Activated T-cell treated with anti-CD3 and anti-CD28 coated beads for 48 hours (primary cell): Measurements from ENCODE around the gene MSN.

ENCODE experiments used
- DNase-seq: peaks from one replicate; pipeline ENCODE4 v3.0.0-alpha.2; 2020; ENCODE audit warnings: low read depth

MSN gene

GRCh38 chrX:65674204-65674893, 6.9 kb downstream of the MSN start:
- DNase-seq: no peak

- DNase-seq: no peak
Observed at GRCh38 chrX:65677954-65678469, 10.6 kb downstream of the MSN start.

DNA sequence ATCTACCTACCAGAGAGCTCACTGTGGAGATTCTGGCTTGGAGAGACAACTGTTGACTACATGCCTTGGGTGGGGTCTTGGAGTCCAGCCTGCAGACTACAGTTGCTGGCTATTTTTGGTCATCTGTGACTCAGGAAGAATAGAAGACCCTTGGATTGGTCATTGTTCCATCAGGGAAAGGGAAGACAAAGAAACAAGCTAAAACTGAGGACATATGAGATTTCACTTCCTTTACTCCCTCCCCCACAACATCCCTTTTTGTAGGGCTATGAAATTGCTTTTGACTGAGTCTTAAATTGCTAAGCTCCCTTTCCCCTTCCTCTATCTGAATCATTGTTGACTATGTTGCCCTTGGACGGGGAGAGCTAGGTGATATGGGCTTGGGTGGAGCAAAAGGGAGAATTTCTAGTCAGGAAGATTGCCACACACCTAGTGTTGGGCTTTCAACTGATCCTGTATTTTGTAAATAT, 11.7 kb downstream of the MSN start:
- no peak for DNase-seq

GRCh38 chrX:65681810-65682209, 14.4 kb downstream of the MSN start:
- DNase-seq: no peak

GRCh38 chrX:65685112-65685511, 17.7 kb downstream of the MSN start:
- no peak for DNase-seq

DNA sequence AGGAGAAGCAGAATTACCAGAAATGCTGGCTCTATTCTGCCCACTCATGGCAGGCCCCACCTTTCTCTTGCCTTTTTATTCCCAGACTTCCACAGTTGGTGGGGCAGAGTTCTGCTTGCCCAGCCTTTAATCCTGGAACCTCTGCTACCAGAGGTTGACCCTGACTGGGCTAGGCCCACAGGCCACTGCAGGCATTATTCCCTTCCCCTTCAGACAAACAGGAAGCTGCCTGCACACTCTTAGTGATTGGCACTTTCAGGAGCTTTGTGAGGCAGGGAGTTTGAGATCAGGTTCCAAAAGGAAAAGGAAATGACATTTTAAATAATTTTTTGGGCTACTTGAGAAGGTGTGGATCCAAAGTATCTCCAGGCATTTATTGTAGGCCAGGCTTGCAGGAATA, 18.8 kb downstream of the MSN start:
- DNase-seq: no peak

GRCh38 chrX:65687367-65687766, 19.9 kb downstream of the MSN start:
- DNase-seq: no peak

DNA sequence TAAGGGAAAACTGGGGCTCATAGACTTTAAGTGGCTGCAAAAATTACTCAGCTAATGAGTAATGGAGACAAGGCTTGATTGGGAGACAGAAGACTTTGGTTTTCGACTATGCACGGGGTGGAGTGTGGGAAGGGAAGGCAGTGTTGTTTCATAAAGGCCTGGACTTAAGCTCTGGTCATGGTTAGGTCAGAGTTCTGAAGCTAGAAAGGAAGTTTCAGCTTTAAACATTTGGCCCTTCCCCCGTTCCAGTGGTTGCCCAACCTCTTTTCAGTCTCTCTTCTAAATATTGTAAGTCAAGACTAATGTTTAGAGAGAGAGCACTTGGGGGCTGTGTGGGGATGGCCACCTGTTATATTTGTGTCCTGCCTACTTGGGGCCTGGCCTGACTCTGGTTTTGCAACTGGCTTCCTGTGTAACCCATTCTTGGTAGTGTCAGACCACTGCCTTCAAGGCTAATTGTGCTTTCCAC, 21.0 kb downstream of the MSN start:
- no peak for DNase-seq

DNA sequence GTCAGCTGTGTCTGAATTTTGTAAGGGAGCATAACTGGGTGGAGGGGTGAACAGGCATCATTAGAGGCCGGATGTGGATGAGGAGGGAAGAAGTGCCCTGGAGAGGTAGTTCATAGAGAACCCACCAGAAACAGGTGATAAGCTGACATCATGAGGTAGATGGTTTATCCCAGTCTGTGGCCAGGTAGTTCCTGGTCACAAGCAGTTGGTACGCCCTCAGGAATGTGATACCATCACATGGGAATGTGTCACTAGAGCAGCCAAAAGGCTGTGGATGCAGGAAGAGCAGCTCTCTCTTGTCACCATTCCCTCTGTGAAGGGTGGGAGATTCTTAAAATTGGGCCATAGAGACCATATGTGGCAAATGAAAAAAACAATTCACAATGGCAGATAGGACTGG, 21.9 kb downstream of the MSN start:
- no peak for DNase-seq

- DNase-seq: no peak
Observed at GRCh38 chrX:65690057-65690855, 22.8 kb downstream of the MSN start.

DNA sequence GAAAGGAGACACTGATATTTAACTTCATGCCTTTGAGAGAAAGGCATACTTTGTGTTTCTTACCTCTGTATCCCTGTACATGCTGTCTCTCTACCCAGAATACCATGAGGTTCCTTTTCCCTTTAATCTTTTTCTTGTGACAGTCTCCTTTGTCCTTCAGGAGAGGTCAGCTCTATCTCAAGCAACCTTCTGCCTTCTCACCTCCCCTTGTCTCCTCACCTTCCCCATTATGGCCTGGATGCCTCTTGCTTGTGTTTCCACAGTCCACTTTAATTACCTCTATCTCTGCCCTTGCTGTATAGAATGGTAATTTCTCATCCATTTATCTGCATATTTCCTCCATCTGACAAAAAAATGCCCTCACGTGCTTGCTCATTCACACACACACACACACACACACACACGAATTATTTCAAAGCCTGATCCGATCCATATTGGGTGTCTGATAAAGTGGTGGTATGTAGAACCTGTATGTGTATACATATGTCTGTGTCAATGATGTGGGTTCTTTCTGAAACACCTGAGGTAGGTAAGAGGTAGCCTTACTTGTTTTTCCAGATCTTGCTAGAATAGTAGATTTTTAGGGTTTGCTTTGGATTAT, 28.5 kb downstream of the MSN start:
- DNase-seq: no peak

- no peak for DNase-seq
Observed at GRCh38 chrX:65696613-65697012, 29.2 kb downstream of the MSN start.

- no peak for DNase-seq
Observed at GRCh38 chrX:65697211-65697641, 29.8 kb downstream of the MSN start.

DNA sequence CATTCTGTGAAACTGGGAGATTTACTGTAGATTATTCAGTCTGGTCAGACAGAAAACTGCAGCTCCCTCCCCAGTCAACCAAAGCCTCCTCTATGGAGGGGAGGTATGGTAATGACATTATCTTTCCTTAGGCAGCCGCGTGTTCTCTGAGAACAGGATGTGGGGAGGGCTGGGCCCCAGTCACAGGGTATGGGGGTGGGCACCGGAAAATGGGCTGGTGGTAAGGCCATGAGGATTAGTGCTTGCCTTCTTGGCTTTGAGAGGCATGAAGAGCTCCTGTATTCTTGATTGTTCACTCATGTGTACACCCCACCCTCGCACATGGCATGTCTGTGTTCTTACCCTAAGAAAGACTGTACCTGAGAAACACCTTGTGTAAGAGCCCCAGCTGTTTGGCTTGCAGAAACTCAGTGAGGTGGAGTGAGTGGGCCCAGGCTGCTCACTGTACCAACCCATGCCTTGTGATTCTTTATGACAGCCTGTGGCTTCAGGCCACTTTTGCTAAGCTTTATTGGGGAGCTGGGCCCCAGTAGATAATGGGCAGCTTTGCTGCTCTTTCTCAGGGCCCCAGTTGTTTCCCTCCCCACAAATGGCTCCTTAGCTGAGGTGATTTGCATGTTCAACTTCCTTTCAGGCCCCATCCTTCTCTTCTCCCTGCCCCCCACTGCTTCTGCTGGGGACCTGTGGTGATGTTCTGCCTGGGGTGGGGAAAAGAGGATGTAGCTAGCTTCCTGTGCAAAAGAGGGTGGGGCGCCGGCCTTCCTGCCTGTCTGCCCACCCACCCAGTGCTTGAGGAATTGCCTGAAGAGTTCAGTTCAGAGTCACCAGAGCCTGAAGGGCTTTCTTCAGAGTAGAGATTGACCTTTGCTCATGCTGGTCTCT, 30.7 kb downstream of the MSN start:
- DNase-seq: peak; percentile 57

- DNase-seq: no peak
Observed at GRCh38 chrX:65702956-65703355, 35.5 kb downstream of the MSN start.

- DNase-seq: no peak
Observed at GRCh38 chrX:65705439-65705838, 38.0 kb downstream of the MSN start.

GRCh38 chrX:65706041-65706828, 38.8 kb downstream of the MSN start:
- peak; percentile 44 for DNase-seq

- DNase-seq: no peak
Observed at GRCh38 chrX:65707151-65707550, 39.7 kb downstream of the MSN start.

GRCh38 chrX:65712005-65712806, 44.8 kb downstream of the MSN start:
- no peak for DNase-seq

DNA sequence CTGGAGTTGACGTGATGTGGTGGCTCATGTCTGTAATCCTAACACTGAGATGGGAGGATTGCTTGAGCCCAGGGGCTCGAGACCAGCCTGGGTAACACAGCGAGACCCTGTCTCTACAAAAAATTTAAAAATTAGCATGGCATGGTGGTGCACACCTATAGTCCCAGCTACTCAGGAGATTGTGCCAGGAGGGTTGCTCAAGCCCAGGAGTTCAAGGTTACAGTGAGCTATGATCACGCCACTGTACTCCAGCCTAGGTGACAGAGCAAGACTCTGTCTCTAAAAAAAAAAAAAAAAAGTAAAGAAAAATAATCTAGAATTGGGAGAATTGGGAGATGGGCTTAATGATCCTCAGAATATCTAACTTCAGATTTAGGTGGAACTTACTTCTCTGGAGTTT, 51.1 kb downstream of the MSN start:
- DNase-seq: no peak
